ENCODE measurements around the gene MEG3. TPM values are rescaled to one million over a fixed set of nuclear protein-coding genes. Genes with fewer than 3 reads are reported as not detected.

Gene MEG3
- total RNA-seq, 2 experiments from 2014 or later = not detected

DNA sequence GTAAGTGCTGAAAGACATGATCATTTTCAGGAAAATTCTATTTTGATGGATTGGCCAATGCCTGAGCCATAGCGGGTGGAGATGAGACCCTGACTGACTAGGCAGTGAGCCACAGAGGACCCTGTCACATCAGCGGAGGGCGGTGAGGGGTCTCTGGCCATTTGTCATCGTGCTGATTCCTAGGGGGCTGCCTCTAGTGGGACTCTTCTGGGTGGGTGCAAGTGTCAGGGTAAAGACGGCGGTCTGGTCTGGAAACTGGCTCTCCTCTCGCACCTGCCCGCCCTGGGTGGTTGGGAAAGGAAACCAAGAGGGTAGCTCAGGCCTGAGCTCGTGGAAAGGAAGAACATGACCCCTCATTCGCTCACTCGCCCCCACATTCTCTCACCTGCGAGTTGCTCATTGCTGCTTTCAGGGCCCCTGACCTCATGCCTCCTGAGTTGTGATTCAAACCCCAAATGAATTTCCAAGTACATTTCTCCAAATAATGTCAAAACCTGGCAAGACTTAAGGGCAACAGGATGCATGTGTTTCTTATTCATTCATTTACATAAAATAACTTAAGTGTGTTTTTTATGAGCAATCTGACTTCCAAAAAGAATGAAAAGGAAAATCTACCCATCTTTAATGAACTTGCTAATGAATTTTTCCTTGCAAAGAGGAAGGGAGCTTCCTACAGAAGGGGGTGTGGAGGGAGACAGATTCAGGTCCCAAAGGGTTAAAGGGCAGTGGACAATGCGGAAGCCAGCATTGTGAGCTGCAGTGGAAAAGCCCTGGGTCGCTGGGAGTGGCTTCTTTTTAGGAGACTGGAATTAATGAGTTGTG, 12.8 kb downstream of the MEG3 start:
- TF ChIP-seq CTCF (conservative IDR thresholded peaks at IDR 0.05; ENCODE audit: low read length) = no peak
- no peak for TF ChIP-seq EZH2phosphoT487 (IDR thresholded peaks at IDR 0.05; ENCODE audit: borderline replicate concordance, low read depth, low read length)
- no peak overlapping the region for H2AFZ ChIP-seq (ENCODE audit: low read length)

DNA sequence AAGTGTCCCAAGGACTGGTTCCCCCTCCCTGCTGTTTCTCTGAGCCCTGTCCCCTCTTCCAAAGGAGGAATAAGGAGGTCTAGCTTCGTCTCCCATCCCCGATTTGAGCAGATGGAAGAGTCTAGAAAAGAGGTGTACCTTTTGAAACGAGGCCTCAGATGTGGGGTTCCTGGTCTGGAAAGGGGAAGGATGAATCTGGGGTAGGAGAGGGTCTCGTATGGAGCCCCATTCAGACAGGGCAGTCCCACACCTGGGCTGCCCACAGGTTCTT, 13.3 kb downstream of the MEG3 start:
- H3K9me2 ChIP-seq (ENCODE audit: insufficient read depth, low read length) = no peaks in the 10 kb centered on the region
- DNase-seq (ENCODE audit: low spot score) = no peak
- H3K4me3 ChIP-seq (ENCODE audit: low read depth, low read length, poor library complexity, severe bottlenecking) = no peak overlapping the region
- no peaks in the 10 kb centered on the region for H3K9me3 ChIP-seq (ENCODE audit: low read length)
- ChIA-PET POLR2A (no interaction called here), CTCF (ENCODE audit: unreplicated experiment) (no interaction called here)
- no peaks in the 10 kb centered on the region for H3K4me1 ChIP-seq (ENCODE audit: insufficient read depth, low read length, poor library complexity, severe bottlenecking)
- H3K79me2 ChIP-seq (ENCODE audit: insufficient read depth, low read depth, low read length) = no peaks in the 10 kb centered on the region
- no peaks in the 10 kb centered on the region for H4K20me1 ChIP-seq (ENCODE audit: insufficient read depth, low read length)
- no peak overlapping the region for H3K27ac ChIP-seq (ENCODE audit: low read depth, low read length, poor library complexity, severe bottlenecking)
- BruUV-seq (replicated peaks) = no TSS peak
- no peaks in the 10 kb centered on the region for H3K36me3 ChIP-seq (ENCODE audit: insufficient read depth, low read length)
- intact Hi-C loops (cut with micrococcal nuclease; ENCODE audit: unreplicated experiment) = no loop called here
- no peak overlapping the region for H2AFZ ChIP-seq (ENCODE audit: low read length)
- TF ChIP-seq CTCF (conservative IDR thresholded peaks at IDR 0.05; ENCODE audit: low read length) = no peak
- no peak for TF ChIP-seq EZH2phosphoT487 (IDR thresholded peaks at IDR 0.05; ENCODE audit: borderline replicate concordance, low read depth, low read length)
- H3K4me2 ChIP-seq (ENCODE audit: low read length) = no peak overlapping the region

More for the DNA sequence above, 12.8 kb downstream of the MEG3 start:
- no peak overlapping the region for H3K4me3 ChIP-seq (ENCODE audit: low read depth, low read length, poor library complexity, severe bottlenecking)
- no TSS peak for BruUV-seq (replicated peaks)
- no peak for DNase-seq (ENCODE audit: low spot score)
- POLR2A ChIA-PET = no interaction called here
- intact Hi-C loops (cut with micrococcal nuclease; ENCODE audit: unreplicated experiment) = no loop called here
- H3K36me3 ChIP-seq (ENCODE audit: insufficient read depth, low read length) = no peaks in the 10 kb centered on the region
- no peak overlapping the region for H3K27ac ChIP-seq (ENCODE audit: low read depth, low read length, poor library complexity, severe bottlenecking)
- CTCF ChIA-PET (ENCODE audit: unreplicated experiment) = no interaction called here
- H3K9me2 ChIP-seq (ENCODE audit: insufficient read depth, low read length) = no peaks in the 10 kb centered on the region
- H4K20me1 ChIP-seq (ENCODE audit: insufficient read depth, low read length) = no peaks in the 10 kb centered on the region
- H3K79me2 ChIP-seq (ENCODE audit: insufficient read depth, low read depth, low read length) = no peaks in the 10 kb centered on the region
- H3K4me1 ChIP-seq (ENCODE audit: insufficient read depth, low read length, poor library complexity, severe bottlenecking) = no peaks in the 10 kb centered on the region
- H3K9me3 ChIP-seq (ENCODE audit: low read length) = no peaks in the 10 kb centered on the region
- H3K4me2 ChIP-seq (ENCODE audit: low read length) = no peak overlapping the region

DNA sequence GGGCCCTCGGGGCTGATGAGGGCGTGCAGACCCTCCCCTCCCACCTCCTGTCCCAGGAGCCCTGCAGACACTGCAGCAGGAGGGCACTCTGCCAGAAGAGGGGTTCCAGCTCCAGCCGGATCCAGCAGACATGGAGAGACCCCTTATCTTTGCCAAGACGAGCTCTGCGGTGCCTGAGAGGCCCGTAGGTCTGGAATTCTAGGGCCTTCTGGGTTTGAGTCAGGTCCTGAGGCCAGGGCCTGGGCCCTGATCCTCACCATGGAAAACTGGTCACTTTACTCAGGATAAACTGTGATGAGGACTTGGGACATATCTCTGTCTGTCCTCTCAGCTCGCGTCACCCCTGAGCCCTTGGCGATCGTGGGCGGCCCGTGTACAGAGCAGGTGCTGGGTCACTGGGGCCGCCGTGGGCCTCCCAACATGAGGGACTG, 13.8 kb downstream of the MEG3 start:
- intact Hi-C loops (cut with micrococcal nuclease; ENCODE audit: unreplicated experiment) = no loop called here
- Histone ChIP-seq H3K79me2 (ENCODE audit: insufficient read depth, low read depth, low read length) (no peaks in the 10 kb centered on the region), H4K20me1 (ENCODE audit: insufficient read depth, low read length) (no peaks in the 10 kb centered on the region), H3K4me3 (ENCODE audit: low read depth, low read length, poor library complexity, severe bottlenecking) (no peak overlapping the region), H3K27ac (ENCODE audit: low read depth, low read length, poor library complexity, severe bottlenecking) (no peak overlapping the region), H3K9me3 (ENCODE audit: low read length) (no peaks in the 10 kb centered on the region), H3K9me2 (ENCODE audit: insufficient read depth, low read length) (no peaks in the 10 kb centered on the region), H2AFZ (ENCODE audit: low read length) (no peak overlapping the region), H3K36me3 (ENCODE audit: insufficient read depth, low read length) (no peaks in the 10 kb centered on the region), H3K4me2 (ENCODE audit: low read length) (no peak overlapping the region), H3K4me1 (ENCODE audit: insufficient read depth, low read length, poor library complexity, severe bottlenecking) (no peaks in the 10 kb centered on the region)
- no peak for DNase-seq (ENCODE audit: low spot score)
- POLR2A ChIA-PET = no interaction called here
- BruUV-seq (replicated peaks) = no TSS peak
- CTCF ChIA-PET (ENCODE audit: unreplicated experiment) = no interaction called here
- no peak for TF ChIP-seq EZH2phosphoT487 (IDR thresholded peaks at IDR 0.05; ENCODE audit: borderline replicate concordance, low read depth, low read length)
- TF ChIP-seq CTCF (conservative IDR thresholded peaks at IDR 0.05; ENCODE audit: low read length) = no peak

All from OCI-LY7 (cell line).